T-helper 17 cell (primary cell): ENCODE data around the gene ARV1. TPM values are rescaled to one million over a fixed set of nuclear protein-coding genes. Genes with fewer than 3 reads are reported as not detected.
"Not testable (repeated sequence)": the region's sequence is repeated elsewhere in the genome, so short reads cannot be mapped to it uniquely, and the experiment has no call there.

Experiments
- ATAC-seq: fragments of 150-1000 bp; cut with Tn5 transposase; 2 replicates; pipeline ENCODE4 v1.10.0; 2021; ENCODE audit warnings: mild to moderate bottlenecking, moderate library complexity
- DNase-seq, 3 donors: peaks; one replicate each; pipeline versions ENCODE4 v3.0.0 to v3.0.0-alpha.2; 2020 to 2021
- H3K9me3 ChIP-seq: one replicate; pipeline ENCODE4 v1.7.0; 2013; ENCODE audit warnings: low read length, mild to moderate bottlenecking; ENCODE audit not compliant: control insufficient read depth, poor library complexity, severe bottlenecking
- H3K27ac Mint-ChIP-seq: one replicate; pipeline ENCODE4 v1.8.0; 2022; ENCODE audit warnings: mild to moderate bottlenecking, moderate library complexity, mixed read lengths
- H3K27me3 Mint-ChIP-seq: one replicate; pipeline ENCODE4 v1.8.0; 2022; ENCODE audit warnings: mixed read lengths
- H3K36me3 Mint-ChIP-seq: one replicate; pipeline ENCODE4 v1.8.0; 2022; ENCODE audit warnings: low read depth, mixed read lengths
- H3K4me1 Mint-ChIP-seq: one replicate; pipeline ENCODE4 v1.8.0; 2022; ENCODE audit warnings: mild to moderate bottlenecking, mixed read lengths
- H3K4me3 Mint-ChIP-seq: one replicate; pipeline ENCODE4 v1.8.0; 2022; ENCODE audit warnings: mild to moderate bottlenecking, moderate library complexity, mixed read lengths
- total RNA-seq, 4 donors: library from RNA in 2 of 4; stranded (reverse) in 2 of 4; gene quantifications; one replicate each; pipeline ENCODE4 v1.2.3 and lab custom pipeline; 2022 to 2026

Gene ARV1
- total RNA-seq, 2 donors from 2014 or later = 5.7 to 6.7 TPM

DNA sequence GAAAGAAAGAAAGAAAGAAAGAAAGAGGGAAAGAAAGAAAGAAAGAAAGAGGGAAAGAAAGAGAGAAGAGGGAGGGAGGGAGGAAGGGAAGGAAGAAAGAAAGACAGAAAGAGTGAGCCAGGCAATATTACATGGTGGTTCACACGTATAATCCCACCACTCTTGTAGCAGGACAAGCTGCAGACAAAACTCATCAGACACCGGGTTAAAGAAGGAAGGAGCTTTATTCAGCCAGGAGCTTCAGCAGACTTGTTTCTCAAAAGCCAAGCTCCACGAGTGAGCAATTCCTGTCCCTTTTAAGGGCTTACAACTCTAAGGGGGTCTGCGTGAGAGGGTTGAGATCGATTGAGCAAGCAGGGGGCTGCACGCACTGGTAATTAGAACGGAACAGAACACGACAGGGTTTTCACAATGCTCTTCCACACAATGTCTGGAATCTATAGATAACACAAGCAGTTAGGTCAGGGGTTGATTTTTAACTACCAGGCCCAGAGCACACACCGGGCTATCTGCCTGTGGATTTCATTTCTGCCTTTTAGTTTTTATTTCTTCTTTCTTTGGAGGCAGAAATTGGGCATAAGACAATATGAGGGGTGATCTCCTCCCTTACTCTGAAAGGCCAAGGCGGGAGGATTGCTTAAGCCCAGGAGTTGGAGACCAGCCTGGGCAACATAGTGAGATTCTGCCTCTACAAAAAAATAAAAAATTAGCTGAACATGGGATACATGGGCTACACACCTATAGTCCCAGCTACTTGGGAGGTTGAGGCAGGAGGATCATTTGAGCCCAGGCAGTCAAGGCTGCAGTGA, 67.2 kb downstream of the ARV1 start:
- DNase-seq, H3K27me3 Mint-ChIP-seq, H3K4me1 Mint-ChIP-seq, ATAC-seq, H3K27ac Mint-ChIP-seq, H3K4me3 Mint-ChIP-seq, H3K36me3 Mint-ChIP-seq, H3K9me3 ChIP-seq: not testable (repeated sequence)

DNA sequence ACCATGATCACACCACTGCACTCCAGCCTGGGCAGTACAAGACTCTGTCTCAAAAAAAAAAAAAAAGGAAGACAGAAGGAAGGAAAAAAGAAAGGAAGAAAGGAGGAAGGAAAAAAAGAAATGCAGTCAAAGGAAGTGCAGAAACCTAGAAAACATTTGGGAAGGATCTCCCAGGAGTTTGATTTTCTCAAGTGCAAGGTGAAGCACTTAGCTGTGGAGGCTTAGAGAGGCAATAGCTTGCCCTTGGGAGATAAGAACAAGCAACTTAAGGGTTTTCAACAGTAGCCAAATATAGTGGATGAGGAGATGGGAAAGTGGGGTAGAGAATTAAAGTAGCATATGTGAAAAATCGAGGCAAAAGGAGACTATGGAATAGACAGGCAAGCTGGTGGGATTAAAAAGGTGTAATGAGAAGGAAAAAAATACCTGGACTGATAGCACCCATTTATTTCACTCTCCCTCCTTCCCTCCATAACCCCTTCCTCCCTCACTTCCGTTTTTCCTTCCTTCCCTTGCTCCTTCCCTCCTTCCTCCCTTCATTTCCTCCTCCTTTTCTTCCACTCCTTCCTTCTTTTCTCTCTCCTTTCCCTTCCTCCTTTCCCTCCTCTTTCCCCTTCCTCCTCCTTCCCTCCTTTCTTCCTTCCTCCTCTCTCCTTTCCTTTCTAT, 68.0 kb downstream of the ARV1 start:
- Mint-ChIP-seq H3K4me3 (no peak overlapping the region), H3K27me3 (peaks cover 9% of the 10 kb centered on the region)

GRCh38 chr1:231047529-231047928, 68.6 kb downstream of the ARV1 start:
- not testable (repeated sequence) for H3K4me3 Mint-ChIP-seq, H3K9me3 ChIP-seq, DNase-seq, ATAC-seq, H3K27me3 Mint-ChIP-seq, H3K27ac Mint-ChIP-seq, H3K4me1 Mint-ChIP-seq, H3K36me3 Mint-ChIP-seq

More for the DNA sequence above, 68.0 kb downstream of the ARV1 start:
- Mint-ChIP-seq H3K27ac (no peak overlapping the region), H3K36me3 (no peaks in the 10 kb centered on the region), H3K4me1 (no peaks in the 10 kb centered on the region)
- no peak for ATAC-seq
- no peaks in the 10 kb centered on the region for H3K9me3 ChIP-seq
- DNase-seq = no peak

- ATAC-seq, H3K4me1 Mint-ChIP-seq, H3K9me3 ChIP-seq, H3K27ac Mint-ChIP-seq, H3K36me3 Mint-ChIP-seq, H3K4me3 Mint-ChIP-seq, DNase-seq: not testable (repeated sequence)
- H3K27me3 Mint-ChIP-seq = peaks cover 18% of the 10 kb centered on the region
These were observed 69.5 kb downstream of the ARV1 start for GRCh38 chr1:231048419-231048818.

DNA sequence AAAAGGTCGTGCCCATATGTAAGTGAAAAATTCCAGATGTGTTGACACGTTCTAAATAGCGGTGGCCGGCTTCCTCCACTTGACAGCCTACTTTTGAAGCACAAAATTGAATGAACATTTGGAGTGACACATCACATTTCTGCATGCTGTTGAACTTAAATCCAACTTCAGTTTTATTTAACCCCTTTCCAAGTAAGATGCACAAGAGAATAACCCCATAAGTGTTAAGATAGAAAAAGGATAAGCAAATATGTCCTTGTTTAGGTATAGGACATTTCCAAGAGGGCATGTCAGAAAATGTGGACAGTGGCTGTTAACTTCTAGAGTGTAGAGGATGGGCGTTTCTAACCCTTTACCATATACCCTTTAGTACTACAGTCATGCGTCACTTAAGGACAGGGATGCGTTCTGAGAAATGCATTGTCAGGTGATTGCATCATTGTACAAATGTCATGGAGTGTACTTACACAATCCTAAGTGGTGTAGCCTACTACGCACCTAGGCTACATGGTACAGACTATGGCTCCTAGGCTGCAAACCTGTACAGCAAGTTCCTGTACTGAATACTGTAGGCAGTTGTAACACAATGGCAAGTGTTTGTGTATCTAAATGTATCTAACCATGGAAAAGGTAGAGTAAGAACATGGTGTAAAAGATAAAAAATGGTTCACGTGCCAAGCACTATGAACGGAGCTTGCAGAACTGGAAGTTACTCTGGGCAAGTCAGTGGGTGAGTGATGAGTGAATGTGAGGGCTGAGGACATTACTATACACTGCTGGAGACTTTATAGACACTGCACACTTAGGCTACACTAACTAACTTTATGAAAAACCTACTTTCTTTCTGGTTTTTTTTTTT, 70.5 kb downstream of the ARV1 start:
- H3K27ac Mint-ChIP-seq = no peak overlapping the region
- peaks cover 7% of the 10 kb centered on the region for H3K4me1 Mint-ChIP-seq
- DNase-seq (no peak), ATAC-seq (no peak)
- no peaks in the 10 kb centered on the region for H3K36me3 Mint-ChIP-seq
- no peak overlapping the region for H3K4me3 Mint-ChIP-seq
- no peaks in the 10 kb centered on the region for H3K9me3 ChIP-seq
- H3K27me3 Mint-ChIP-seq = peaks cover 21% of the 10 kb centered on the region

Other genes with a start within 250 kb of the ARV1 start
- gene CAPN9, start 231.7 kb upstream of the ARV1 start, total RNA-seq = not detected
- 10 to 100 TPM in 1 of 2 donors, 1 to 10 TPM in 1; 3.7 to 20.6 TPM for gene C1orf198, start 110.6 kb upstream of the ARV1 start, total RNA-seq
- gene TTC13, start 233 bp upstream of the ARV1 start, total RNA-seq = 10 to 100 TPM; 27.4 to 34.7 TPM
- 1 to 10 TPM; 1.3 to 1.8 TPM for gene FAM89A, start 61.2 kb downstream of the ARV1 start, total RNA-seq
- gene TRIM67, start 183.0 kb downstream of the ARV1 start, total RNA-seq = not detected